H1 (cell line): ENCODE measurements around the gene FCHO1. TPM values are rescaled to one million over a fixed set of nuclear protein-coding genes. Genes with fewer than 3 reads are reported as not detected.
A peak's percentile ranks its signal among the peaks of the same experiment; 100 is the strongest.

Source experiments
- CBX5 ChIP-seq: fragments of 300-800, 300-1000 bp; sonication (generic); IDR thresholded peaks from 2 replicates; pipeline ENCODE4 v1.7.1; 2016; ENCODE audit warnings: antibody characterized with exemption, low read length, low read depth
- EZH2 ChIP-seq: fragments of 200-600 bp; sonication (generic); IDR thresholded peaks from 2 replicates; pipeline ENCODE4 v1.7.1; 2012; ENCODE audit warnings: low read depth, mild to moderate bottlenecking, moderate library complexity, low read length, inconsistent platforms; ENCODE audit not compliant: severe bottlenecking
- JUND ChIP-seq: IDR thresholded peaks from 2 replicates; pipeline ENCODE4 v1.6.1; 2011; ENCODE audit warnings: mild to moderate bottlenecking, improper control_type of control experiment, low read length
- KDM1A ChIP-seq: fragments of 200-600, 300-600 bp; sonication (generic); IDR thresholded peaks from 2 replicates; pipeline ENCODE4 v1.7.1; 2016; ENCODE audit warnings: mild to moderate bottlenecking, low read length, borderline replicate concordance
- RAD21 ChIP-seq, 2 experiments: IDR thresholded peaks in 1 of 2; conservative IDR thresholded peaks in 1 of 2; 2 replicates each; pipeline ENCODE4 v1.6.1; 2011; ENCODE audit warnings: low read depth in 2 of 2, low read length in 2 of 2, improper control_type of control experiment in 1 of 2, inconsistent platforms in 1 of 2, mild to moderate bottlenecking in 1 of 2, moderate library complexity in 1 of 2
- RFX5 ChIP-seq: IDR thresholded peaks from 2 replicates; pipeline ENCODE4 v1.6.1; 2011; ENCODE audit warnings: low read depth, low read length, improper control_type of control experiment, borderline replicate concordance
- SIN3A ChIP-seq, 2 experiments: IDR thresholded peaks in 1 of 2; conservative IDR thresholded peaks in 1 of 2; 2 replicates each; pipeline ENCODE4 v1.6.1; 2011 to 2012; ENCODE audit warnings: low read length in 2 of 2, improper control_type of control experiment in 1 of 2, low read depth in 1 of 2, mild to moderate bottlenecking in 1 of 2
- TCF12 ChIP-seq: IDR thresholded peaks from 2 replicates; pipeline ENCODE4 v1.6.1; 2011; ENCODE audit warnings: low read depth, mild to moderate bottlenecking, low read length
- polyA plus RNA-seq, 7 experiments: library from polyadenylated mRNA; depleted of rRNA in 3 of 7; stranded (reverse) in 5 of 7; unstranded in 2 of 7; fragments of >200 nt in 5 of 7; fragments of 200-250 nt in 2 of 7; gene quantifications; 1 replicate in 5 of 7; 2 replicates in 1 of 7; 4 replicates in 1 of 7; pipeline versions ENCODE4 v1.2.1 to v1.2.3, GENCODE V29; 2011 to 2013; ENCODE audit warnings: missing spikeins in 2 of 7, mixed read lengths in 2 of 7
- total RNA-seq: library from RNA; stranded (reverse); fragmentation: NEBNext Ultra II Directional; extraction: Animal tissue kit (Norgen Biotek cat#: 25700); gene quantifications from 2 replicates; pipeline ENCODE4 v1.2.1, GENCODE V29; 2021
- TF ChIP-seq, protein P1 (sequence below): IDR thresholded peaks from 2 replicates; pipeline ENCODE4 v1.6.1; 2011; ENCODE audit warnings: low read depth, mild to moderate bottlenecking, low read length; ENCODE audit not compliant: insufficient read depth

The FCHO1 gene
- total and polyA plus RNA-seq, 2 of the 8 experiments (the other 6 are each of a cell fraction or from before 2014, with no cell fraction given): 13.0 to 25.9 TPM

DNA sequence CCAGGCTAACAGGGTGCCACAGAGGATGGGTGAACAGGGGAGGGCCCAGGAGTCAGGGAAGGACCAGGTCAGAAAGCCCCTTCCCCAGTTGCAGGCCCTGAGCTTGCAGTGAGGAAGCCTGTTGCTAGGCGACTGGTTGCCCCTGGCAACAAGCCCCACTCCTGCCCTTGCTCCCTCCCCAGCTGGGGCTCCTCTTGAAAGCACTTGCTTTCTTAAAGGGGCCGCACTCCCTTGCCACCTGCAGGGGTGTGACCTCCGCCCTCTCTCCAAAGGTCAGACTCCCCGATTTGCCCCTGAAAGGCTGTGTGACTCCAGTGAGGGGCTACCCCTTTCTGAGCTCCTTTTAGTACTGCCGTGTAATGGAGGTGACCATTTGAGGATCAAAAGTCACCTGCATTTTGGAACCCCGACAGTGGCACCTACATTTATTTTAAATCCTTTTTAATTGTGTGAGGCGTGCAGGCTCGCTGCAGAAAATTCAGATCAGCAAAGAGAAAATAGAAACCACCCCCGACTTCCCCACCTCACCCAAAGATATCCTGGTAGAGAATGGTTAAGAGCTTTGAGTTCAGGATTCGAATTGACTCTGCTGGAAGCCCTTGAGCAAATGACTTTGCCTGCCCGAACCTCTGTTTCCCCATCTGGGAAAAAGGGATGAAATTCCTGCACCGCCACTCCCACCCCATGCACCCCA is 4.8 kb downstream of the FCHO1 start (continued):
- TF ChIP-seq SIN3A (conservative IDR thresholded peaks at IDR 0.05 in 1 of 2, IDR thresholded peaks at IDR 0.05 in 1 of 2; ENCODE audit: low read depth in 1 of 2, low read length in 2 of 2) (peak in 1 of 2 experiments; percentile 63; a peak in 1 of 4 replicates), EZH2 (no peak), RAD21 (IDR thresholded peaks at IDR 0.05 in 1 of 2, conservative IDR thresholded peaks at IDR 0.05 in 1 of 2; ENCODE audit: low read depth in 2 of 2, low read length in 2 of 2) (no peak), JUND (no peak), TCF12 (no peak), RFX5 (peak; percentile 91), CBX5 (no peak), KDM1A (no peak)
- TF ChIP-seq, protein P1, sequence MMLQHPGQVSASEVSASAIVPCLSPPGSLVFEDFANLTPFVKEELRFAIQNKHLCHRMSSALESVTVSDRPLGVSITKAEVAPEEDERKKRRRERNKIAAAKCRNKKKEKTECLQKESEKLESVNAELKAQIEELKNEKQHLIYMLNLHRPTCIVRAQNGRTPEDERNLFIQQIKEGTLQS: no peak
